HG02870 (cell line): ENCODE data around the gene KRTAP5-10.
A peak's percentile ranks its signal among the peaks of the same experiment; 100 is the strongest.
"Not testable (repeated sequence)": the region's sequence is repeated elsewhere in the genome, so short reads cannot be mapped to it uniquely, and the experiment has no call there.

Experiments used
- ATAC-seq: cut with Tn5 transposase; IDR thresholded peaks from one replicate; pipeline ENCODE4 v1.9.1; 2021; ENCODE audit warnings: mild to moderate bottlenecking, moderate library complexity; ENCODE audit not compliant: unreplicated experiment

Gene KRTAP5-10

GRCh38 chr11:71565263-71565662 lies at the start of gene KRTAP5-10:
Gene KRTAP5-10, plus strand, starts transcription at chr11:71565563. Its CDS starts 25 bp downstream, at chr11:71565588.
- ATAC-seq: no peak

GRCh38 chr11:71518506-71519471 lies 46.6 kb upstream of the KRTAP5-10 start:
- no peak for ATAC-seq

GRCh38 chr11:71519546-71519945 lies 45.8 kb upstream of the KRTAP5-10 start:
- no peak for ATAC-seq

GRCh38 chr11:71525188-71525937 lies 40.0 kb upstream of the KRTAP5-10 start:
- no peak for ATAC-seq

- no peak for ATAC-seq
Observed at GRCh38 chr11:71525938-71526495, 39.3 kb upstream of the KRTAP5-10 start.

- not testable (repeated sequence) for ATAC-seq
Observed at GRCh38 chr11:71526796-71527575, 38.4 kb upstream of the KRTAP5-10 start, which contains the start of gene KRTAP5-7. Gene KRTAP5-7, plus strand, starts transcription at chr11:71527267. Its CDS starts 34 bp downstream, at chr11:71527301.

- ATAC-seq: no peak
Observed at GRCh38 chr11:71527576-71528210, 37.7 kb upstream of the KRTAP5-10 start.

- ATAC-seq: no peak
Observed at GRCh38 chr11:71530602-71531001, 34.8 kb upstream of the KRTAP5-10 start.

- no peak for ATAC-seq
Observed at GRCh38 chr11:71532036-71532610, 33.2 kb upstream of the KRTAP5-10 start.

- not testable (repeated sequence) for ATAC-seq
Observed at GRCh38 chr11:71534711-71535608, 30.4 kb upstream of the KRTAP5-10 start.

- no peak for ATAC-seq
Observed at GRCh38 chr11:71535825-71536224, 29.5 kb upstream of the KRTAP5-10 start.

- ATAC-seq: no peak
Observed at GRCh38 chr11:71537537-71537936, 27.8 kb upstream of the KRTAP5-10 start.

GRCh38 chr11:71537977-71538665 lies 27.2 kb upstream of the KRTAP5-10 start, which contains the start of gene KRTAP5-8:
Gene KRTAP5-8, plus strand, starts transcription at chr11:71538025. Its CDS starts 31 bp downstream, at chr11:71538056.
- not testable (repeated sequence) for ATAC-seq

GRCh38 chr11:71538666-71538990 lies 26.7 kb upstream of the KRTAP5-10 start:
- ATAC-seq: no peak

GRCh38 chr11:71539017-71539416 lies 26.3 kb upstream of the KRTAP5-10 start:
- no peak for ATAC-seq

- ATAC-seq: not testable (repeated sequence)
Observed at GRCh38 chr11:71539971-71540370, 25.4 kb upstream of the KRTAP5-10 start.

GRCh38 chr11:71540521-71541304 lies 24.6 kb upstream of the KRTAP5-10 start:
- ATAC-seq: peak; percentile 63
